ENCODE results near the gene RNF135.

RNF135 gene

DNA sequence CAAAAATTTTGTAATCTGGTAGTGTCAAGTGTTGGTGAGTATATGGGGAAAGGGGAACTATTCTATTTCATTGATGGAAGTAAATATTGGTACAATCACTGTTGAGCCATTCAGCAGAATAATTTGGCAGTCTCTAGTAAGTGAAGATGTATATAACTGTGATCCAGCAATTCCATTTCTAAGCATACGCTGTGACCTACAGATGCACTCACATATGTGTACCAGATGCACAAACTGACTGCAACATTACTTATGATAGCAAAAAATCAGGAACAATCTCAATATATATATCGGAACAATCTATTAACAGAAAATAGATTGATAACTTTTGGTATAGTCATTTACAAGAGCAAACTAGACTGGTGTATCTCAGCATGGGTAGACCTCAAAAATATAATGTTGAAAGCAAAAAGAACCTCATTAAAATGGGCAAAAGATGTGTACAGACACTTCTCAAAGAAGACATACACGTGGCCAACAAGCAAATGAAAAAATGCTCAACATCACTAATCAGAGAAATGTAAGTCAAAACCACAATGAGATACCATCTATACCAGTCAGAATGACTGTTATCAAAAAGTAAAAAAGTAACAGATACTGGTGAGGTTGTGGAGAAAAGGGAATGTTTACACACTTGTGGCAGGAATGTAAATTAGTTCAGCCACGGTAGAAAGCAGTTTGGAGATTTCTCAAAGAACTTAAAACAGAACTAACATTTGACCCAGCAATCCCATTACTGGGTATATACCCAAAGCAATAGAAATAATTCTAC is 28.3 kb upstream of the RNF135 start:
- TF ChIP-seq, protein P1, sequence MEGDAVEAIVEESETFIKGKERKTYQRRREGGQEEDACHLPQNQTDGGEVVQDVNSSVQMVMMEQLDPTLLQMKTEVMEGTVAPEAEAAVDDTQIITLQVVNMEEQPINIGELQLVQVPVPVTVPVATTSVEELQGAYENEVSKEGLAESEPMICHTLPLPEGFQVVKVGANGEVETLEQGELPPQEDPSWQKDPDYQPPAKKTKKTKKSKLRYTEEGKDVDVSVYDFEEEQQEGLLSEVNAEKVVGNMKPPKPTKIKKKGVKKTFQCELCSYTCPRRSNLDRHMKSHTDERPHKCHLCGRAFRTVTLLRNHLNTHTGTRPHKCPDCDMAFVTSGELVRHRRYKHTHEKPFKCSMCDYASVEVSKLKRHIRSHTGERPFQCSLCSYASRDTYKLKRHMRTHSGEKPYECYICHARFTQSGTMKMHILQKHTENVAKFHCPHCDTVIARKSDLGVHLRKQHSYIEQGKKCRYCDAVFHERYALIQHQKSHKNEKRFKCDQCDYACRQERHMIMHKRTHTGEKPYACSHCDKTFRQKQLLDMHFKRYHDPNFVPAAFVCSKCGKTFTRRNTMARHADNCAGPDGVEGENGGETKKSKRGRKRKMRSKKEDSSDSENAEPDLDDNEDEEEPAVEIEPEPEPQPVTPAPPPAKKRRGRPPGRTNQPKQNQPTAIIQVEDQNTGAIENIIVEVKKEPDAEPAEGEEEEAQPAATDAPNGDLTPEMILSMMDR (IDR thresholded peaks at IDR 0.05; ENCODE audit: low read depth, low read length), result no peak

DNA sequence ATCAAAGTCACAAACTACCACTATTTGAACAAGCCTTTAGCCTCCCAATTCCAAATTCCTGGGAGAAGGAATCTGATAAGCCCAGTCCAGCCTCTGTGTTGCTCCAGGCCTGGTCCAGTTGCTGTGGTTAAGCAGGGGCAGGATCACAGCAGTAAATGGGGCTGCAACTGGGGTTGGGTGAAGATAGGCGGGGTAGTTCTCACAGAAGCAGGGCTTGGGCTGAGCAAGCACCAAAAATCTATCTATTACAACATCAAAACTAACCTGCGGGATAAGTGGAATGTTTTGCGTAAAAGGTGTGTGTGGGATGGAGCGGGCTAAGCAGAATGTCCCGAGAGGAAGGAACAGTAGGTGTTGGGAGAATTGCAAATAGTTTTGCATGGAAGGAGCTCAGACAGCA is 23.0 kb upstream of the RNF135 start:
- TF ChIP-seq, protein P1 (IDR thresholded peaks at IDR 0.05; ENCODE audit: low read depth, low read length), result no peak
- DNase-seq (ENCODE audit: low read depth in 2 of 2), result no peak
- H3K4me3 ChIP-seq (replicated peaks in 1 of 2; ENCODE audit: low read depth in 2 of 2, low read length in 2 of 2), result no peak overlapping the region

More for the DNA sequence above, 28.3 kb upstream of the RNF135 start:
- no peak overlapping the region for H3K4me3 ChIP-seq (replicated peaks in 1 of 2; ENCODE audit: low read depth in 2 of 2, low read length in 2 of 2)
- no peak for DNase-seq (ENCODE audit: low read depth in 2 of 2)

DNA sequence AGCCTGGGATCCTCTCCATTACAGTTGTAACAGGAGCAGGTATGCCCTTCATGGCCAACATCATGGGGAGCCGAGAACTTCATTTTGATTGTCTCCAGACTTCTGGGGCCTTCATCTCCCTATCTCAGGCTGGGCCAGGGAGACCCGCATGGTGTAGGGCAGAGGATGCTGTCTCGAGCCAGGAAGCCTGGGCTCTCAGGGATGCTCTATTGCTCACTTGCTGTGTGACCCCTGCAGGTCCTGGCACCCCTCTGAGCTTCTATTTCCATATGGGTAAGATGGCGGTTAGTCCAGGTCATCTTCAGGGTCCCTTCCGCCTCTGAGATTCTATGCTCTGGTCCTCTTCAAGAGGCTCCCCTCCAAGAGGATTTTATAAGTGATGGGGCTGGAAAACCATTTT is 20.6 kb upstream of the RNF135 start:
- TF ChIP-seq, protein P1 (IDR thresholded peaks at IDR 0.05; ENCODE audit: low read depth, low read length), result no peak
- no peak for DNase-seq (ENCODE audit: low read depth in 2 of 2)
- no peak overlapping the region for H3K4me3 ChIP-seq (replicated peaks in 1 of 2; ENCODE audit: low read depth in 2 of 2, low read length in 2 of 2)

DNA sequence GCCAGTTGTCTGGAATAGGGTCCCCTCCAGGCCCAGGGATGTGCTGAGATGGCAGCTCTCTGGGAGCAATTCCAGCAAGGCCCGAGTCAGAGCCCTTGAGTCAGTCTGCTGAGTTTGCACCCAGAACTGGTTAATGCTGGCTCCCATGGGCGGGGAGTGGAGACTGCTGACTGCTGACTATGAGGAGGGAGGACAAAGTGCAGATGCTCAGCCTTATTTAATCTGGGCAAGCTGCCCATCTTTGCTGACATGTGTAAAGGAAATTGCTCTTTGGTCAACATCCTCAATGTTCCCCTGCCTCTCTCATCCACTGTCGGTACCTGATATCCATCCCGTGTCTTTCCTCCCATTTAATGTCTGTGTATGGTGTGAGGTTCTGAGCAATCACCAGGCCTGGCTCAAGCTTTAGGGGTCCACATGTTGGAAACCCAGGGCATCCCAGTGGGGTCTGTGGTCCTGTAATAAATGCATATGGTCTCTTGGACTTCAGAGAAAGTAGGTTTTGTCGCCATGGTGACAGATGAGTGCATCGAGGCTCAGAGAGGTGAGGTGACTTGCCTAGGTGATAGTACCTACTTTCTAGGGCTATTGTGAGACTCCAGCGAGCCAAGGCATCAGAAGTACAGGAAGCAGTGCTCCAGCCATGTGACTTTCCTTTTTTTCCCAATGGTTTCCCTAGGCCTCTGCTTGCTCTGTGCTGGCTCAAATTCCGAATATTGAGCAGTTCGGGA is 20.0 kb upstream of the RNF135 start:
- no peak overlapping the region for H3K4me3 ChIP-seq (replicated peaks in 1 of 2; ENCODE audit: low read depth in 2 of 2, low read length in 2 of 2)
- DNase-seq (ENCODE audit: low read depth in 2 of 2), result peak; percentile 92 to 95
- TF ChIP-seq, protein P1 (IDR thresholded peaks at IDR 0.05; ENCODE audit: low read depth, low read length), result no peak

DNA sequence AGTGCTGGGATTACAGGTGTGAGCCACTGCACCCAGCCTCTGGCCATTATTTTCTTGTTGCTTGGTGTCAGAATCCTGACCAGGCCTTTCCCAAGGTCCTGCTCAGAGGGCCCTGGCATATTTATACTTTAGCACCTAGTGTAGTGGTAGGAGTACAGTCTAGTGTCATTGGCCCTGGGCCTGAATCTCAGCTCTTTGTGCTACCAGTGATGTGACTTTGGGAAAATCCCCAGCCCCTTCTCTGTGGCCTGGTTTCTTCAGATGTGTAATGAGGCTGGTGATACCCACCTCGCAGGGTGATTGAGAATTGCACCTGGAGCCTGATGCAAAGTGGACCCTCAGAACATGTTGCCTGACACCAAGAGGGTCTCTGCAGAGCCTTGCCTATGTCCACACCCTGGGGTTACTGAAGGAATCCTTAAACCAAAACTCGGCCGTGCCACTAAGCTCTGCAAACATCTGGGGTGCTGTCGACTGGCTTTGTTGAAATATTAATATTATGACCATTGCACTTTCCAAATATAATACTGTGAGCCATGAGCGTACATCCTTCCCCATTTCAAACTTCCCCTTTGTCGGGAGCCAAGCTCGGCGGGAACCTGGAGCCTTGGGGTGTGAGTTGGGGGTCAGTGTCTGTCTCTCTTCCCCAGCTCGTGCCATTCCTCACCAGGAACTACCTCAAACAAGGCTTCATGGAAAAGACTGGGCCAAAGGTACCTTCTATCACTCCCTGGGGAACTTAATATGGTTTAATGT is 18.0 kb upstream of the RNF135 start:
- no peak overlapping the region for H3K4me3 ChIP-seq (replicated peaks in 1 of 2; ENCODE audit: low read depth in 2 of 2, low read length in 2 of 2)
- TF ChIP-seq, protein P1 (IDR thresholded peaks at IDR 0.05; ENCODE audit: low read depth, low read length), result no peak
- DNase-seq (ENCODE audit: low read depth in 2 of 2), result no peak

DNA sequence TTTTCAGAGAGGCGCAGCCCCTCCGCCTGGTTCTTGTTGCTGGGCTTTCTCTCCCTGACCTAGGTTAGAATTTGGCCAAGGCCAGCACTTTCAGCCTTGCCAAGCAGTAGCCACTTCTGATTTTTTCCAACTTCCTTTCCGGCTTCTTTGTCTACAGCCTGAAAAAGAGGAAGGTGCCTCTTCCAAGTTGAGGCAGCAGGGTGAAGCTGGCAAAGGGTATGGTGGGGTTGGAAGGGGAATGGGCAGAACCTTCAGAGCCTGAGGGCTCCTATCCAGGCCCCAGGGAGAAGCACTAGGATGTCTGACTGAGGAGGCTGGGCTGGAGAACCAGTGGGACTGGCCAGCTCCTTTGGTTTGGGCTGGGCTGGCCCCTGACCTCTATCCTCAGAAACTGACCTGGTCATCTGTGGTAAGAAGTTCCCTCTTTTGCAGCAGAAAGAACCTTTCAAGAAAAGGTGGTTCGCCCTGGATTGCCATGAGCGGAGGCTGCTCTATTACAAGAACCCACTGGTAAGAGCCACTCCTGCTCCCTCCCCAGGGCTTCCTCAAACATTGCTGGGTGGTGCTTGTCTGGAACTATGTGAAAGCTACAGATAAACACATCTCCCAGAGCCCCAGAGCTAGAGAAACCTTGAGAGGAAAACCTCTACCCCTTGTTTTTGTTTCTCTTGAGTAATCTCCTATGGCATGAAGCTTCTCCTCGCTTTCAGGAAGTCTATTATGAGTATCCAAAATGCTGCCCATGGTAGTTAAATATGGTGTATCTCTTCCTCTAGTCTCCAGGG is 16.6 kb upstream of the RNF135 start:
- TF ChIP-seq, protein P1 (IDR thresholded peaks at IDR 0.05; ENCODE audit: low read depth, low read length), result no peak
- DNase-seq (ENCODE audit: low read depth in 2 of 2), result peak in 1 of 2 donors; percentile 44
- H3K4me3 ChIP-seq (replicated peaks in 1 of 2; ENCODE audit: low read depth in 2 of 2, low read length in 2 of 2), result no peak overlapping the region
